ENCODE measurements around the gene TMEM178B.
"Not testable (repeated sequence)": the region's sequence is repeated elsewhere in the genome, so short reads cannot be mapped to it uniquely, and the experiment has no call there.

TMEM178B gene

GRCh38 chr7:141323826-141324225 lies 250.0 kb downstream of the TMEM178B start:
- H3K36me3 ChIP-seq (ENCODE audit: insufficient read depth, insufficient read length, low read length) = no peaks in the 10 kb centered on the region
- H3K4me3 ChIP-seq (ENCODE audit: insufficient read length, low read depth) = no peak overlapping the region
- TF ChIP-seq ZNF274 (IDR thresholded peaks at IDR 0.05; ENCODE audit: low read depth, low read length) = no peak
- no peak for TF ChIP-seq YY1 (IDR thresholded peaks at IDR 0.05; ENCODE audit: insufficient read depth, insufficient read length)
- TF ChIP-seq SUZ12 (IDR thresholded peaks at IDR 0.05; ENCODE audit: extremely low read depth, insufficient read depth, insufficient read length) = no peak
- no peaks in the 10 kb centered on the region for H3K4me1 ChIP-seq (ENCODE audit: insufficient read depth, insufficient read length)
- no peak for DNase-seq (ENCODE audit: low read depth, low spot score)
- H3K9ac ChIP-seq (ENCODE audit: insufficient read length, low read depth) = no peak overlapping the region
- H3K9me3 ChIP-seq (ENCODE audit: insufficient read depth, low read length) = no peaks in the 10 kb centered on the region
- no peaks in the 10 kb centered on the region for H3K27me3 ChIP-seq (ENCODE audit: insufficient read depth, insufficient read length)

GRCh38 chr7:141324870-141325269 lies 251.0 kb downstream of the TMEM178B start:
- TF ChIP-seq SUZ12 (IDR thresholded peaks at IDR 0.05; ENCODE audit: extremely low read depth, insufficient read depth, insufficient read length) = no peak
- no peak for TF ChIP-seq YY1 (IDR thresholded peaks at IDR 0.05; ENCODE audit: insufficient read depth, insufficient read length)
- TF ChIP-seq ZNF274 (IDR thresholded peaks at IDR 0.05; ENCODE audit: low read depth, low read length) = no peak
- H3K4me1 ChIP-seq (ENCODE audit: insufficient read depth, insufficient read length) = no peaks in the 10 kb centered on the region
- DNase-seq (ENCODE audit: low read depth, low spot score) = no peak
- no peak overlapping the region for H3K9ac ChIP-seq (ENCODE audit: insufficient read length, low read depth)
- H3K4me3 ChIP-seq (ENCODE audit: insufficient read length, low read depth) = no peak overlapping the region
- H3K27me3 ChIP-seq (ENCODE audit: insufficient read depth, insufficient read length) = no peaks in the 10 kb centered on the region
- no peaks in the 10 kb centered on the region for H3K36me3 ChIP-seq (ENCODE audit: insufficient read depth, insufficient read length, low read length)
- no peaks in the 10 kb centered on the region for H3K9me3 ChIP-seq (ENCODE audit: insufficient read depth, low read length)

- Histone ChIP-seq H3K27me3 (ENCODE audit: insufficient read depth, insufficient read length) (no peaks in the 10 kb centered on the region), H3K9ac (ENCODE audit: insufficient read length, low read depth) (no peak overlapping the region), H3K9me3 (ENCODE audit: insufficient read depth, low read length) (no peaks in the 10 kb centered on the region), H3K4me3 (ENCODE audit: insufficient read length, low read depth) (no peak overlapping the region), H3K36me3 (ENCODE audit: insufficient read depth, insufficient read length, low read length) (no peaks in the 10 kb centered on the region), H3K4me1 (ENCODE audit: insufficient read depth, insufficient read length) (no peaks in the 10 kb centered on the region)
- no peak for DNase-seq (ENCODE audit: low read depth, low spot score)
- TF ChIP-seq SUZ12 (IDR thresholded peaks at IDR 0.05; ENCODE audit: extremely low read depth, insufficient read depth, insufficient read length) (no peak), ZNF274 (IDR thresholded peaks at IDR 0.05; ENCODE audit: low read depth, low read length) (no peak), YY1 (IDR thresholded peaks at IDR 0.05; ENCODE audit: insufficient read depth, insufficient read length) (no peak)
Measured at GRCh38 chr7:141325275-141325674, 251.4 kb downstream of the TMEM178B start.

GRCh38 chr7:141328290-141328689 lies 254.4 kb downstream of the TMEM178B start:
- no peaks in the 10 kb centered on the region for H3K27me3 ChIP-seq (ENCODE audit: insufficient read depth, insufficient read length)
- no peak for DNase-seq (ENCODE audit: low read depth, low spot score)
- TF ChIP-seq ZNF274 (IDR thresholded peaks at IDR 0.05; ENCODE audit: low read depth, low read length) (no peak), SUZ12 (IDR thresholded peaks at IDR 0.05; ENCODE audit: extremely low read depth, insufficient read depth, insufficient read length) (no peak), YY1 (IDR thresholded peaks at IDR 0.05; ENCODE audit: insufficient read depth, insufficient read length) (no peak)

GRCh38 chr7:141330285-141330684 lies 256.4 kb downstream of the TMEM178B start:
- H3K4me1 ChIP-seq (ENCODE audit: insufficient read depth, insufficient read length); H3K4me3 ChIP-seq (ENCODE audit: insufficient read length, low read depth); DNase-seq (ENCODE audit: low read depth, low spot score); H3K27me3 ChIP-seq (ENCODE audit: insufficient read depth, insufficient read length); H3K9ac ChIP-seq (ENCODE audit: insufficient read length, low read depth); H3K36me3 ChIP-seq (ENCODE audit: insufficient read depth, insufficient read length, low read length); H3K9me3 ChIP-seq (ENCODE audit: insufficient read depth, low read length): not testable (repeated sequence)

More at GRCh38 chr7:141328290-141328689, 254.4 kb downstream of the TMEM178B start:
- H3K4me3 ChIP-seq (ENCODE audit: insufficient read length, low read depth) = no peak overlapping the region
- H3K36me3 ChIP-seq (ENCODE audit: insufficient read depth, insufficient read length, low read length) = no peaks in the 10 kb centered on the region
- no peaks in the 10 kb centered on the region for H3K4me1 ChIP-seq (ENCODE audit: insufficient read depth, insufficient read length)
- H3K9me3 ChIP-seq (ENCODE audit: insufficient read depth, low read length) = no peaks in the 10 kb centered on the region
- H3K9ac ChIP-seq (ENCODE audit: insufficient read length, low read depth) = no peak overlapping the region

- no peak overlapping the region for H3K9ac ChIP-seq (ENCODE audit: insufficient read length, low read depth)
- no peak overlapping the region for H3K4me3 ChIP-seq (ENCODE audit: insufficient read length, low read depth)
- TF ChIP-seq YY1 (IDR thresholded peaks at IDR 0.05; ENCODE audit: insufficient read depth, insufficient read length) (no peak), ZNF274 (IDR thresholded peaks at IDR 0.05; ENCODE audit: low read depth, low read length) (no peak), SUZ12 (IDR thresholded peaks at IDR 0.05; ENCODE audit: extremely low read depth, insufficient read depth, insufficient read length) (no peak)
- H3K36me3 ChIP-seq (ENCODE audit: insufficient read depth, insufficient read length, low read length) = no peaks in the 10 kb centered on the region
- no peaks in the 10 kb centered on the region for H3K9me3 ChIP-seq (ENCODE audit: insufficient read depth, low read length)
- DNase-seq (ENCODE audit: low read depth, low spot score) = peak; percentile 66
- H3K4me1 ChIP-seq (ENCODE audit: insufficient read depth, insufficient read length) = no peaks in the 10 kb centered on the region
- H3K27me3 ChIP-seq (ENCODE audit: insufficient read depth, insufficient read length) = no peaks in the 10 kb centered on the region
Measured at GRCh38 chr7:141333459-141333858, 259.6 kb downstream of the TMEM178B start.

- TF ChIP-seq YY1 (IDR thresholded peaks at IDR 0.05; ENCODE audit: insufficient read depth, insufficient read length) (no peak), SUZ12 (IDR thresholded peaks at IDR 0.05; ENCODE audit: extremely low read depth, insufficient read depth, insufficient read length) (no peak), ZNF274 (IDR thresholded peaks at IDR 0.05; ENCODE audit: low read depth, low read length) (no peak)
- H3K4me1 ChIP-seq (ENCODE audit: insufficient read depth, insufficient read length) = no peaks in the 10 kb centered on the region
- DNase-seq (ENCODE audit: low read depth, low spot score) = no peak
Measured at GRCh38 chr7:141335164-141335563, 261.3 kb downstream of the TMEM178B start.

GRCh38 chr7:141339603-141340002 lies 265.7 kb downstream of the TMEM178B start:
- no peaks in the 10 kb centered on the region for H3K4me1 ChIP-seq (ENCODE audit: insufficient read depth, insufficient read length)
- no peak overlapping the region for H3K9ac ChIP-seq (ENCODE audit: insufficient read length, low read depth)
- TF ChIP-seq YY1 (IDR thresholded peaks at IDR 0.05; ENCODE audit: insufficient read depth, insufficient read length) (no peak), SUZ12 (IDR thresholded peaks at IDR 0.05; ENCODE audit: extremely low read depth, insufficient read depth, insufficient read length) (no peak), ZNF274 (IDR thresholded peaks at IDR 0.05; ENCODE audit: low read depth, low read length) (no peak)
- no peak overlapping the region for H3K4me3 ChIP-seq (ENCODE audit: insufficient read length, low read depth)
- H3K9me3 ChIP-seq (ENCODE audit: insufficient read depth, low read length) = no peaks in the 10 kb centered on the region
- no peaks in the 10 kb centered on the region for H3K36me3 ChIP-seq (ENCODE audit: insufficient read depth, insufficient read length, low read length)
- H3K27me3 ChIP-seq (ENCODE audit: insufficient read depth, insufficient read length) = no peaks in the 10 kb centered on the region
- no peak for DNase-seq (ENCODE audit: low read depth, low spot score)

More at GRCh38 chr7:141335164-141335563, 261.3 kb downstream of the TMEM178B start:
- Histone ChIP-seq H3K9ac (ENCODE audit: insufficient read length, low read depth) (no peak overlapping the region), H3K27me3 (ENCODE audit: insufficient read depth, insufficient read length) (no peaks in the 10 kb centered on the region), H3K36me3 (ENCODE audit: insufficient read depth, insufficient read length, low read length) (no peaks in the 10 kb centered on the region), H3K9me3 (ENCODE audit: insufficient read depth, low read length) (no peaks in the 10 kb centered on the region), H3K4me3 (ENCODE audit: insufficient read length, low read depth) (no peak overlapping the region)

Data from NT2/D1 (cell line).